Activated naive CD4-positive, alpha-beta T cell treated with anti-CD3 and anti-CD28 coated beads, Interleukin-2, amount 50 U/mL, for 16 hours (primary cell): ENCODE results near the gene CYS1.
"Not testable (repeated sequence)": the region's sequence is repeated elsewhere in the genome, so short reads cannot be mapped to it uniquely, and the experiment has no call there.

Experiments used
- DNase-seq: peaks from one replicate; pipeline ENCODE4 v3.0.0-alpha.2; 2020

The CYS1 gene

GRCh38 chr2:10079870-10080535 is at the start of gene CYS1:
Gene CYS1 (minus strand): TSS chr2:10080411. CDS start chr2:10080223, 188 bp downstream.
- no peak for DNase-seq

- DNase-seq, result no peak
Observed at GRCh38 chr2:10129490-10129889, 49.3 kb upstream of the CYS1 start.

GRCh38 chr2:10128420-10128819 is 48.2 kb upstream of the CYS1 start:
- no peak for DNase-seq

- no peak for DNase-seq
Observed at GRCh38 chr2:10126632-10127026, 46.4 kb upstream of the CYS1 start.

- DNase-seq, result no peak
Observed at GRCh38 chr2:10125842-10126631, 45.8 kb upstream of the CYS1 start.

GRCh38 chr2:10124538-10125045 is 44.4 kb upstream of the CYS1 start:
- DNase-seq, result peak; percentile 18

GRCh38 chr2:10123281-10123680 is 43.1 kb upstream of the CYS1 start:
- no peak for DNase-seq

GRCh38 chr2:10122500-10123280 is 42.5 kb upstream of the CYS1 start, which contains the start of gene RRM2:
Gene RRM2 (plus strand): TSS chr2:10122739. CDS start chr2:10122799, 60 bp downstream.
- peak; percentile 89 for DNase-seq

- DNase-seq, result no peak
Observed at GRCh38 chr2:10120877-10121574, 40.8 kb upstream of the CYS1 start.

GRCh38 chr2:10120158-10120876 is 40.1 kb upstream of the CYS1 start:
- peak; percentile 95 for DNase-seq

GRCh38 chr2:10119601-10120157 is 39.5 kb upstream of the CYS1 start:
- DNase-seq, result no peak

GRCh38 chr2:10119027-10119325 is 38.8 kb upstream of the CYS1 start:
- DNase-seq, result no peak

GRCh38 chr2:10109311-10109710 is 29.1 kb upstream of the CYS1 start:
- no peak for DNase-seq

GRCh38 chr2:10104906-10105305 is 24.7 kb upstream of the CYS1 start:
- DNase-seq, result not testable (repeated sequence)

GRCh38 chr2:10103179-10103578 is 23.0 kb upstream of the CYS1 start:
- no peak for DNase-seq

GRCh38 chr2:10101491-10101890 is 21.3 kb upstream of the CYS1 start:
- no peak for DNase-seq

GRCh38 chr2:10097352-10098148 is 17.3 kb upstream of the CYS1 start:
- peak; percentile 32 for DNase-seq

GRCh38 chr2:10096641-10097040 is 16.4 kb upstream of the CYS1 start:
- DNase-seq, result no peak

- no peak for DNase-seq
Observed at GRCh38 chr2:10095175-10095574, 15.0 kb upstream of the CYS1 start.

- DNase-seq, result no peak
Observed at GRCh38 chr2:10094271-10094814, 14.1 kb upstream of the CYS1 start.

- not testable (repeated sequence) for DNase-seq
Observed at GRCh38 chr2:10091889-10092244, 11.7 kb upstream of the CYS1 start.
